ENCODE data around the gene PRADC1.

DNA sequence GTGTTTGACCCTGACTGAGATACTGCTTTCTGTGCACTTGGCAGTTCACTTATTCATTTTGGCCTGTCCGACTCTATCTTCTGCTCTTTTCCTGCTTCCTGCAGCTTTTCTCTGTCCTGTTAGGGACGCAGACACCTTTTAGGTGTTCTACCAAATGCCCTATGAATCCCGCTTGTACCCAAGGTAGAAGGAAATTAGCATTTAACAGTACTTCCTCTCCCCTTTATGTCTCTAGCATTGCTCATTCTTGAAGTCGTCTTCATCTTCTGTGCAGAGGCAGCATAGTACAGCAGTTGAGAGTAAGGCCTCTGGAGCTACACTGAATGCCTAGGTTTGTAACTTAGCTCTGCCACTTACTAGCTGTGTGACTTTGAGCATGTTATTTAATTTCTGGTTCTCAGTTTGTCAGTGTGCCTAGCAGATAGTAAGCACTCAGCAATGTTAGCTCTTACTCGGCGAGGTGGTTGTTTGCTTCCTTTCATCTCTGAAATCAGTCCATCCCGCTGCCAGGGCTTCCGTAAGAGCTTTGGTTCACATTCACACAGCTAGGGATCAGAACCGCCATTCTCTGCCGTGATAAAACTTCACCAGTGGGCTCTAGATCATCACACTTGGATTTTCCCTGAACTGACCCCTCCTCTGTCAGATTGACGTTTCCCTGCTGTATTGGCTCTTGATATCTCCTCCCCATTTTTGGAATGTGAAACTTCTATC lies 2.4 kb upstream of the PRADC1 start:
- TF ChIP-seq, protein P1, sequence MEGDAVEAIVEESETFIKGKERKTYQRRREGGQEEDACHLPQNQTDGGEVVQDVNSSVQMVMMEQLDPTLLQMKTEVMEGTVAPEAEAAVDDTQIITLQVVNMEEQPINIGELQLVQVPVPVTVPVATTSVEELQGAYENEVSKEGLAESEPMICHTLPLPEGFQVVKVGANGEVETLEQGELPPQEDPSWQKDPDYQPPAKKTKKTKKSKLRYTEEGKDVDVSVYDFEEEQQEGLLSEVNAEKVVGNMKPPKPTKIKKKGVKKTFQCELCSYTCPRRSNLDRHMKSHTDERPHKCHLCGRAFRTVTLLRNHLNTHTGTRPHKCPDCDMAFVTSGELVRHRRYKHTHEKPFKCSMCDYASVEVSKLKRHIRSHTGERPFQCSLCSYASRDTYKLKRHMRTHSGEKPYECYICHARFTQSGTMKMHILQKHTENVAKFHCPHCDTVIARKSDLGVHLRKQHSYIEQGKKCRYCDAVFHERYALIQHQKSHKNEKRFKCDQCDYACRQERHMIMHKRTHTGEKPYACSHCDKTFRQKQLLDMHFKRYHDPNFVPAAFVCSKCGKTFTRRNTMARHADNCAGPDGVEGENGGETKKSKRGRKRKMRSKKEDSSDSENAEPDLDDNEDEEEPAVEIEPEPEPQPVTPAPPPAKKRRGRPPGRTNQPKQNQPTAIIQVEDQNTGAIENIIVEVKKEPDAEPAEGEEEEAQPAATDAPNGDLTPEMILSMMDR (IDR thresholded peaks at IDR 0.05), result no peak
- TF ChIP-seq TCF7L2 (IDR thresholded peaks at IDR 0.05; ENCODE audit: low read depth, low read length) (no peak), POLR2AphosphoS5 (IDR thresholded peaks at IDR 0.05; ENCODE audit: low read depth, low read length) (no peak), SIN3A (IDR thresholded peaks at IDR 0.05; ENCODE audit: borderline replicate concordance, insufficient read depth, low read depth, low read length) (no peak)
